Measurements from ENCODE around the gene ATIC.

Gene ATIC

DNA sequence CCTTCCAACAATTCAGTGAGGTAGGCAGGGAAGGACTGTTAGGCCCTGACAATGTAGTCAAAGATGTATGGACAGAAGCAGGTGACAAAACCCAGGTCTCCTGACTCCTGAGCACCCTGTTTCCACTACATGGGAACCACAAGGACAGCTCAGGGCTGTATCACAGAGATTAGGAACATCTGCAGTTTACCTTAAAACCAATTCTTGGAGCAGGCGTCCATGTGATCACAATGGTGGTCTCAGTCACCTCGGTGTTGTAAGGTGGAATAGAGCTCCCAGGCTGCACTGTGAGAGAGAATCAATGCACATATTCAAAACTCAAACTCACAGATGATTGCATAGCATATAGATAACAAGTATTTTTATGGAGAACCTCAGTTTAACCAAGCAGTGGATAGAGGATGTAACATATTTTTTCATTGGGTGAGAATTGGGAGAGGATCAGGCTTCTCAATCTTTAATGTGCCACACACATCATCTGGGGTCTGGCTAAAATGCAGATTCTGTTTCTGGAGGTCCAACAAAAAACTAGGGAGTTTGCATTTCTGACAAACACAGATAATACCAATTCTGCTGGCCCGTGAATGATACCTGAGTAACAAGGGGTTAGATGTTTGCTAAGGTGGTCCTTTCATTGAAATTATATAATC lies 87.3 kb downstream of the ATIC start:
- TF ChIP-seq ZNF274 (IDR thresholded peaks at IDR 0.05; ENCODE audit: low read depth, low read length) = no peak
- no peak overlapping the region for H3K4me3 ChIP-seq (ENCODE audit: low read length)
